Measurements from ENCODE around the gene FNDC11.

FNDC11 gene

GRCh38 chr20:63525185-63525584, 28.8 kb upstream of the FNDC11 start:
- no peak for DNase-seq (ENCODE audit: low read depth in 2 of 2)

- no peak for DNase-seq (ENCODE audit: low read depth in 2 of 2)
Observed at GRCh38 chr20:63525971-63526370, 28.0 kb upstream of the FNDC11 start.

GRCh38 chr20:63527184-63527583, 26.8 kb upstream of the FNDC11 start:
- DNase-seq (ENCODE audit: low read depth in 2 of 2) = no peak

- DNase-seq (ENCODE audit: low read depth in 2 of 2) = no peak
Observed at GRCh38 chr20:63529180-63529860, 24.6 kb upstream of the FNDC11 start.

- DNase-seq (ENCODE audit: low read depth in 2 of 2) = no peak
Observed at GRCh38 chr20:63529861-63530787, 23.8 kb upstream of the FNDC11 start.

GRCh38 chr20:63530788-63531160, 23.2 kb upstream of the FNDC11 start:
- no peak for DNase-seq (ENCODE audit: low read depth in 2 of 2)

GRCh38 chr20:63531686-63532448, 22.1 kb upstream of the FNDC11 start:
- no peak for DNase-seq (ENCODE audit: low read depth in 2 of 2)

- no peak for DNase-seq (ENCODE audit: low read depth in 2 of 2)
Observed at GRCh38 chr20:63532449-63532971, 21.4 kb upstream of the FNDC11 start.

- DNase-seq (ENCODE audit: low read depth in 2 of 2) = no peak
Observed at GRCh38 chr20:63533388-63533787, 20.6 kb upstream of the FNDC11 start.

GRCh38 chr20:63533871-63534393, 20.0 kb upstream of the FNDC11 start:
- no peak for DNase-seq (ENCODE audit: low read depth in 2 of 2)

- no peak for DNase-seq (ENCODE audit: low read depth in 2 of 2)
Observed at GRCh38 chr20:63534427-63534830, 19.5 kb upstream of the FNDC11 start.

GRCh38 chr20:63534831-63535651, 18.9 kb upstream of the FNDC11 start:
- no peak for DNase-seq (ENCODE audit: low read depth in 2 of 2)

GRCh38 chr20:63536241-63536977, 17.6 kb upstream of the FNDC11 start:
- no peak for DNase-seq (ENCODE audit: low read depth in 2 of 2)

- DNase-seq (ENCODE audit: low read depth in 2 of 2) = no peak
Observed at GRCh38 chr20:63536997-63537524, 16.9 kb upstream of the FNDC11 start, which contains the start of gene PTK6. TSS of gene PTK6 (minus strand) at chr20:63537376. CDS start at chr20:63537314, 62 bp downstream.

- peak; percentile 30 to 37 for DNase-seq (ENCODE audit: low read depth in 2 of 2)
Observed at GRCh38 chr20:63537525-63538203, 16.3 kb upstream of the FNDC11 start.

GRCh38 chr20:63538204-63539091, 15.5 kb upstream of the FNDC11 start:
- no peak for DNase-seq (ENCODE audit: low read depth in 2 of 2)

- no peak for DNase-seq (ENCODE audit: low read depth in 2 of 2)
Observed at GRCh38 chr20:63539092-63539430, 14.9 kb upstream of the FNDC11 start.
